HG02610 (cell line): ENCODE results near the gene ZNF776.
A peak's percentile ranks its signal among the peaks of the same experiment; 100 is the strongest.
"Not testable (repeated sequence)": the region's sequence is repeated elsewhere in the genome, so short reads cannot be mapped to it uniquely, and the experiment has no call there.

Experiments used
- ATAC-seq: cut with Tn5 transposase; IDR thresholded peaks from one replicate; pipeline ENCODE4 v1.9.1; 2021; ENCODE audit warnings: mild to moderate bottlenecking, moderate library complexity; ENCODE audit not compliant: unreplicated experiment

The ZNF776 gene

DNA sequence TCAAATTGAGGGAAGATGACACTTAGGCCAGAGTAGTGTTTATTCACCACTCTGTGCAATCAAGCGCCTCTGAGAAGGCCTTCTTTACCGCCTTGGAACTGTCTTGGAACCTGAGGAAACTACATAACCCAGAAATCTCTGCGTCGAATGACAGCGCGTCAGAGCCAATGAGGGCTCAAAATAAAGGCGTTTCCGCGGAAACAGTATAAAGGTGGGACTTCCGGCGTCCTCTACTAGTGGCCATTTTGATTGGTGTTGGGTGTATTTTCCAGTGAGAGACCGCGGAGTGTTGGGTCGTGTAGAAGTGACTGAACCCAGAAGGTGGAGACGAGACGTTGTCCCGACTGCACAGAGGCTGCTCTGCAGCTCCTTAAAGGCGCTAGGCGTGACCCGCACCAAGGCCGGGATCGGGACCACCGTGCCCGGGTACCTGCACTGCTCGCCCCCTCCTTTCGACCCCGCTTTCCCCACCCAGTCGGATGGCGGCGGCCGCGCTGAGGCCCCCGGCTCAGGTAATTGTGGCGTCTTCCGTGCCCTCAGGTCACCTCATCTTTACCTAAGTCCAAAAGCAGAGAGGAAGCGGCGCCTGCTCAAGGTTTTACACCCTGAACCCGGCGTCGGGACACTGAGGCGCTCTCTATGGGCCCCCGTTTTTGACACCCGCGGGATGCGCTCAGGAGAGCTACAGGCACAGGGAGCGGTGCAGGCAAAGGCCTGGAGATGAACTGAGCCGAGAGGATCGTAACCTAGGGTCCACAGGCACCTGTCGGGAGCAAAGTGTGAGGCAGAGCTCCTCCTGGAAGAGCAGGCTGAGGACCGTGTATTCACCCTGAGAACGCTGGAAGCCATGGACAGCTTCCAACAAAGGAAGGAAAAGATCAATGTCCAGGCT lies at the start of gene ZNF776:
ZNF776 (plus strand) TSS at position 236 of the 892 bp plus-strand sequence; CDS start at position 480, 244 bp downstream.
- peak; percentile 98 for ATAC-seq

DNA sequence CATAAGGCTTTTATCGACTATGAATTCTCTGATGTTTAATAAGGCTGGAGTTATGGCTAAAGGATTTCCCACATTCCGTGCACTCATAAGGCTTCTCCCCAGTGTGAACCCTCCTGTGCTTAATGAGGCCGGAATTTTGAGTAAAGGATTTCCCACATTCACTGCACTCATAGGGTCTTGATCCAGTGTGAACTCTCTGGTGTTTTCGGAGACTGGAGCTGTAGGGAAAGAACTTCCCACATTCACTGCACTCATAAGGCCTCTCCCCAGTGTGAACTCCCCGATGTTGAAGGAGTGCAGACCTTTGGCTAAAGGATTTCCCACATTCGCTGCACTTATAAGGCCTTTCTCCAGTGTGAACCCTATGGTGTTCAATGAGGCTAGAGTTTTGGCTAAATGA lies 45.0 kb upstream of the ZNF776 start:
- ATAC-seq: no peak

DNA sequence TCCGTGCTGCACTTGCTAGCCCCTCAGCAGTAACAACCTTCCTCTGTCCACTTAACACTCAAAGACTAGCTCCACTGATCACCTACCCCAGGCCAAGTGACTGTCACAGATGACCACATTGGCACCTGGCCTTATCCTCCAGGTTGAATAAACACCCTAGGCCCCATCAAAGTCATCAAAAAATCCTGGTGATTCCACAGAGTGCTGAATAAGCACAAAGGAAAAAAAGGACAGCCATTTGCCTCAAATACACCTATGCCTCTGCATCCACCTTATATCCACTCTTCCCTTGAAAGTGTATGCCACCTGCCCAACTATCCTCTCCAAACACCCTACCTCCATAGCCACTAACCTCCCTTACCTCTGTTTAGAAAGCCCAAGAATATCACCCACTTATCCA lies 40.3 kb upstream of the ZNF776 start:
- no peak for ATAC-seq

DNA sequence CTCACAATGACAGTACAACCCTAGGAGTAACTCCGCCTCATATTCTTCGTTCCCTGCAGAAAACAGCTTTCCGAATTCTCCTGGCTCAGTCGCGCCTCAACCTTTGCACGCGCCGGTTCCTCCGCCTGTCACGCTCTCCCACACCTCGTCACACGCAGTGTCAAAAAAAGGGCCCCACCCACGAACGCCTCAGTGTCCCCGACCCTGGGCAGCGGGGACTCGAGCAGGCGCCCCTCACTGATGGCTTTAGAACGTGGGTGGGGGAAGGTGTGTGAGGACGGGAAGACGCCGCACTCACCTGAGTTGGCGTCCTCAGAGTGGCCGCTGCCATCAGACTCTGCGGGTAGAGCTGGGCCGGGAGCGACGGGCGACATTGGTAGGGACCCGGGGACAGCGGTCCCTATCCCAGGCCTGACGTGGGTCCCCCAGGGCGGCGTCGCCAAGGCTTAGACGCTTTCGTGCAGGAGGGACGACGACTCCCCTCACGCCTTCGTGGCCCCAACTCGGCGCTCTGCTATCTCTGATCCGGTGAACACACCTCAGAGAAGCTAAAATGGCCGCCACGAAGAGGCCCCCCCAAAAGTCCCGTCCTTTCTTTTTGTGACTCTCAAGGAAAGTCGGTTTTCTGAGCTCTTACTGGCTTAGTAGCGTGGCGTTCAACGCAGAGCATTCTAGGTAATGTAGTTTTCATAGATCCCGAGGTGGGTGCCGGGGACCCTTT lies 37.8 kb upstream of the ZNF776 start, which contains the start of gene ZNF154:
ZNF154 (minus strand) TSS at position 564 of the 721 bp plus-strand sequence; CDS start at position 331, 233 bp downstream.
- no peak for ATAC-seq

DNA sequence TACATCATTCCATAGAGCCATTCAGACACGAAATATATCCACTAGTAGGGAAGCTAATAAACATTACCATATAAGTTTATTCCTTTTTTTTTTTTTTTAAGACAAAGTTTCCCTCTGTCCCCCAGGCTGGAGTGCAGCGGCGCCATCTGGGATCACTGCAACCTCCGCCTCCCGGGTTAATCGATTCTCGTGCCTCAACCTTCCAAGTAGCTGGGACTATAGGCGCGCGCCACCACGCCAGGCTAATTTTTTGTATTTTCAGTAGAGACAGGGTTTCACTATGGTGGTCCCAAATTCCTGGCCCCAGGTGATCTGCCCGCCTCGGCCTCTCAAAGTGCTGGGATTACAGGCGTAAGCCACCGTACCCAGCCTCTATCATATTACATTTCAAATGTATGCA lies 37.0 kb upstream of the ZNF776 start:
- no peak for ATAC-seq

DNA sequence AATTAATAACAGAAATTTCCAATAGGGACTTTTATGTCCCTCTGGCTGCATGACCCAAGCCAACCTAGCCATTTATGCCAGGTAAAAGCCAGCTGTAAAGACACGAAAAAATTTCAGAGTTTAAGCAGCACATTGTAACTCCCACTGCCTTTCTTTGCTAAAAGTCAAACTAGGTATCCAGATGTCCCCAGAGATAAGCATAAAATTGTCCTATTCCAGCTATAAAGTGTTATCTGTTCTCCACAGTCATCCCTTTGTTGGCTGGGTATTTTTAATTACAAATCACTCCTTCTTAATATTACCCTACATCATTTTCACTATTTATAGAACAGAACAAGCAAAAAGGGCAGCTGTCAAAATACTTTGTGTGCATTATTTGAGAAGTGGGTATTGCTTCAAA lies 34.4 kb upstream of the ZNF776 start:
- no peak for ATAC-seq

DNA sequence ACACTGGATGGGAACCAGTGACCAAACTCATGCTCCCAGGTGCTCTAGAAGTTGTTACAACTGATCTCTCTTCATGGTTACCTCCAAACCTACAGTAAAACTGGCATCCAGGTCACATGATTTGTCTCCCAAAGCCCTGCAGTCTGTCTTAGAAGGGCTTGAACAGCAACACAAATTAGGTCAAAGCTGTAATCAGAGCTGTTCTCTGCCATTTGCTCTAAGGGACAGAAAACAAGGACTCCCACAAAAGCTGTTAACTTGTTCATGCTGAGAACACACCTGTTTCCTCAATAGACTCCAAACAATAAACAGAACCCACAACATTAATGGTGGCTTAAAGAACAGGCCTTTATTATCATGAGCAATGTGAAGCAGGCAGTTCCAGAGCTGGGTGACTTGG lies 27.2 kb upstream of the ZNF776 start:
- ATAC-seq: no peak

DNA sequence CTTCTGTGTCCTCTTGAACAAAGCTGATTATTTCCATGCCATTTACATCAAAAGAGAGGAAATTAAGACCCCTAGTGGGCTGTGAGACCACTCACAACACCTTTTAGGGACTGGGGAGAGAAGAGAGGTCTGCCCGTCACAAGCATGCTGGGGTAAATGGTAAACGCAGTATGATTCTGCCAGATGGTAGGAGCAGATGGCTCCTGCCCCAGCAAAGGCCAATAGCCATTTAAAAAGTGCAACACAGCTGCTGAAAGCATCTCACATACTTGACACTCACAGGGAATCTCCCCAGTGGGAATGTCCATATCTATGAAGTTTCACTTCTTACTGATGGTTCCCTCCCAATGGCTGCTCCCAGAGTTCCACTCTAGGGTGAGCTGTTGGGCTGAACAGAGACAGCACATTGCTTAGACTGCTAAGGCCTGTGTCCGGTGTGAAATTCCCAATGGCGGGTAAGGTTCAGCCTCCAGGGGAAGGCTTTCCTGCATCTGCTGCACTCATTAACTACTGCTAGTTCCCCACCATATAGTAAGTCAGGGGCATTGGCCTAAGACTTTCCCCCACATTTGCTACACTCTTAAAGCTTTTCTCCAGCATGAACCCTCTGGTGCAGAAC lies 26.6 kb upstream of the ZNF776 start:
- no peak for ATAC-seq

DNA sequence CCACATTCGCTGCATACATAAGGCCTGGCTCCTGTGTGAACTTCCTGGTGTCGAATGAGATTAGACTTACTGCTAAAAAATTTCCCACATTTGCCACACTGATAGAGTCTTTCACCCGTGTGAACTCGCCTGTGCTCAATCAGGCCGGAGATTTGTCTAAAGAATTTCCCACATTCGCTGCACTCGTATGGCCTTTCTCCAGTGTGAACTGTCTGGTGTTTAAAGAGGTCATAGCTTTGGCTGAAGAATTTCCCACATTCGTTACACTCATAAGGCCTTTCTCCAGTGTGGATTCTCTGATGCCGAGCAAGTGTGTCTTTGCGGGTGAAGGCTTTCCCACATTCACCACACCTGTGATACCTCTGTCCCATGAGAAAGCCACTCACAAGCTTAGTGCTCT lies 25.7 kb upstream of the ZNF776 start:
- no peak for ATAC-seq

DNA sequence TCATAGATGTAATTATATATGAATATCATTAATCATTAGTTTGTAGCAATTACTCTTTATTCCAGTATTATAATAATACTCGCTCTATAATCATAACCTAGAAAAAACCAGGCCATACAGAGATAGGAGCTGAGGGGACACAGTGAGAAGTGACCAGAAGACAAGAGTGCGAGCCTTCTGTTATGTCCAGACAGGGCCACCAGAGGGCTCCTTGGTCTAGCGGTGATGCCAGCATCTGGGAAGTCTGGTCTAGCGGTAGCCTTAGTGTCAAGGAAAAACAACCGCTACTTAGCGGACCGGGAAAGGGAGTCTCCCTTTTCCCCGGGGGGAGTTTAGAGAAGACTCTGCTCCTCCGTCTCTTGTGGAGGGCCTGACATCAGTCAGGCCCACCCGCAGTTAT lies 8.3 kb upstream of the ZNF776 start:
- ATAC-seq: not testable (repeated sequence)

DNA sequence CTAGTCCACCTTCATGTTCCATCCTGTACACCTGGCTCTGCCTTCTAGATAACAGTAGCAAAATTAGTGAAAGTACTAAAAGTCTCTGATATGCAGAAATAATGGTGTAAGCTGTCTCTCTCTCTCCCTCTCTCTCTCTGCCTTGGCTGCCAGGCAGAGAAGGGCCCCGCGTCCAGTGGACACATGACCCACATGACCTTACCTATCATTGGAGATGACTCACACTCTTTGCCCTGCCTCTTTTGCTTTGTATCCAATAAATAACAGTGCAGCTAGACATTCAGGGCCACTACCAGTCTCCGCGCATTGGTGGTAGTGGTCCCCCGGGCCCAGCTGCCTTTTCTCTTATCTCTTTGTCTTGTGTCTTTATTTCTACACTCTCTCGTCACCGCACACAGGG lies 7.8 kb upstream of the ZNF776 start:
- not testable (repeated sequence) for ATAC-seq

DNA sequence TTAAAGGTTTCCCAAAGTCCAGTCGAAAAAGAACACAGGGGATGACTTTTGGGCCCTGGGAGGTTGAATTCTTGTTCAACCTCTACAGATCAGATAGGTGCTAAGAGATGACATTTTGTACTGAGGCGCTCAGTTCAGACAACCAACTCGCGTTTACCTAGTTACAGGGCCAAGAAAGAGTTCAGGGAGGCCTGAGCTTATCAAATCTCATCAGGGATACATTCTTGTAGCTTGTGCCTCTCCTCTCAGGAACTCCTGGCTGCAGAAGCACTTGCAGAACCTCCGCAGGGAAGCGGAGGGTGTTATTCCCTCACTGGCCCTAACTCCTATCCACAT lies 825 bp downstream of the ZNF776 start:
- ATAC-seq: no peak

DNA sequence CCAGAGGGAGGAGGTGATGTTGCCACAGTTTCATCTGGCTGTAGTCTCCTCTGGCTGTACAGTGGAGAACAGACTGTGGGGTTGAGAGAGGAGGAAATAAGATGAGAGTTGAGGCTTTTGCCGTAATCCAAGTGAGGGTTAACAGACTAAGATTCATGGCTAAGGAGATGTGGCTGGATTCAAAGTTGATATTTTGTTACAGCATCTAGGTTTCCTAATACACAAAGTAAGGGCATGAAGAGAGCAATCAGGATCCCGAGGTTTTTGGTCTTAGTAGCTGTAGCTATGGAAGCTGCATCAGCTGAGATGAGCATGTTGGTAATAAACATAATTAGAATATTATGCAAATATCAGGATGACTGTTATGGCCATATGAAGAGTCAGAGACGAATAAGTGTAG lies 1.4 kb downstream of the ZNF776 start:
- no peak for ATAC-seq

DNA sequence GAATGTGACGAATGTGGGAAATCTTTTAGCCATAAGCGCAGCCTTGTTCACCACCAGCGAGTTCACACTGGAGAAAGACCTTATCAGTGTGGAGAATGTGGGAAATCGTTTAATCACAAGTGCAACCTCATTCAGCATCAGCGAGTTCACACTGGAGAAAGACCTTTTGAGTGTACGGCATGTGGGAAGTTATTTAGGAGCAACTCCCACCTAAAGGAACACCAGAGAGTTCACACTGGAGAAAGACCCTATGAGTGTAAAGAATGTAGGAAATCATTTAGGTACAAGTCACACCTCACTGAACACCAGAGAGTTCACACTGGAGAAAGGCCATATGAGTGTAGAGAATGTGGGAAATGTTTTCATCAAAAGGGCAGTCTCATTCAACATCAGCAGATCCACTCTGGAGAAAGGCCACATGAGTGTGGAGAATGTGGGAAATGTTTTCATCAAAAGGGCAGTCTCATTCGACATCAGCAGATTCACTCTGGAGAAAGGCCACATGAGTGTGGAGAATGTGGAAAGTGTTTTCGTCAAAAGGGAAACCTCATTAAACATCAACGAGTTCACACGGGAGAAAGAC lies 7.6 kb downstream of the ZNF776 start:
- ATAC-seq: no peak

DNA sequence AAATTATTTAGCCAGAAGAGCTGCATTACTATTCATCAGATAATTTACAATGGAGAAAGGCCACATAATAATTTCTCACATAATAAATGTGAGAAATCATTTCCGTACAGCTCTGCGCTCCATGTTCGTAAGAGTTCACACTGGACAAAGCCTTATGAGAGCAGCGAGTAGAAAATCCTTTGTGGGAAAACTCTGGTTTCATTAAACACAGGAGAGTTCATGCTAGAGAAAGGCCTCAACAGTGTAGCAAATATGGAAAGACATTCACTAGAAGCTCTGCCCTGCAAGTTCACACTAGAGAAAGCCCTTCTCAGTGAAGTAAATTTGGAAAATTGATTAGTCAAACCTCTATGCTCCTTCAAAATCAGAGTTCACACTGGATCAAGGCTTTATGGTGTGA lies 8.4 kb downstream of the ZNF776 start:
- no peak for ATAC-seq

DNA sequence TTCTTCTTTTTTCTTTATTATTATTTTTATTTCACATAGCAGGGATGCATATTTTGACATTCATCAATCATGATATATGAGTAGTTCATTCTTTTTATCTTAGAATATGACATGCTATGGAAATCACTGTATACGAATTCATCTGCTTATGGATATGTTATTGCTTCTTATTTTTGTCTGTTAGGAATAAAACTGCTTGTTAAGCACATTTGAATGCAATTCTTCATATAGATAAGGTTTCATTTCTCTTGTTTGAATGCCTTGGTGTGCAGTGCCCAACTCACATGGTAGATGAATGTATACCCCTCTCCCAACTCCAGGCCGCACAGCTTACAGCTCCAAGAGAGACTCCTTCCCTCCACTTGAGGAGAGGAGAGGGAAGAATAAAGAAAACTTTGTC lies 11.3 kb downstream of the ZNF776 start:
- ATAC-seq: no peak

DNA sequence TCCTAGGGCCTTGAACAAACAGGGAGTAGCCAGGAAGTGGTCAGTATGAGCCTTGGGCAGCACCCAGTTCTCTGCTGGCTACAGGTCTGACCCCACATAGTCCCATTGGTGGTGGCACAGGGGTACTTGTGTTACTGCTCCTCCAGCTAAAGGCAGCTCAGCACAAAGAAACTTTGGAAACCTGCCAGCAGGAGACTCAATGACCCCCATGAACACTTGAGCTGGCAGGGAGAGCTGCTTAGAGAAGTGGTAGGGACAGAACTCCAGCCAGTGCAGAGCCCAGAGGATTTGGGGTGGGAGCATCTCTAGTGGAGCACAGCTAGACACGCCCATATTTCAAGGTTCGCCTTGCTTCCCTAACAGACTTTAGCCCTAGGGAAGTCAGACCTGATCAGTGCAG lies 12.5 kb downstream of the ZNF776 start:
- ATAC-seq: no peak

DNA sequence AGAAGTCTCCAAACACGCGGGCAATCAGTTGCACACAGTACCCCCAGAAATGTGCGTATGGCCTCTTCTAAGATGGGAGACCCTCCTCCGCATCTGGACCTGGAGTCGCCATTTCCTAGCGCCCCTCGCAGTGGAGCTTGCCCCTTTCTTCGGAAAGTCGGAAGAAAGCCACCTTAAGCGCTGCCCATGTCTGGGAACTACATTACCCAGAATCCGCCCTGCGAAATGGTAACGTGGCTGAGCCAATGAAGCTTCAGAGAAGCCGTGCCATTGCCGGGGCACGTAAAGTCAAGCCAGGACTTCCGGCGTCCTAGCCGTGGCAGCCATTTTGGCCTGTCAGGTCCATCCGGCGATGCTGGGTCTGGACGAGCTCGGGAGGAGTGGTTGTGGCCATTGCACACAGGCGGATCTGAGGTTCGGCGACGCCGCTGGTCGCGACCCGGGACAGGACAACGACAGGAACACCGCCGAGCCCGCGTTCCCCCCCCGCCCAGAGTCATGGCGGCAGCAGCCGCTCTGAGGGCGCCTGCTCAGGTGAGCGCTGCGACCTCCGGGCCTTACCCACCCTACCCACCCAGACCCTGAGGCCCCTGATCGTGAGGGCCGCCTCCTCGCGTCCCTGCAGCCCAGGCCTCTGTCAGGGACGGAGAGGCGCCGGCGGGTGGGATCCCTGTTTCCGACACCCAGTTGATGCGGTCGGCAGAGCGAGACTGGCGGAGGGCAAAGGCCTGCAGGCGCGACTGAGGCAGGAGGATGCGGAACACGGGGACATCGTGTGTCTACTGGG lies 22.9 kb downstream of the ZNF776 start, which contains the start of gene ZNF586:
ZNF586 (plus strand) TSS at position 332 of the 787 bp plus-strand sequence; CDS start at position 499, 167 bp downstream.
- peak; percentile 95 for ATAC-seq

DNA sequence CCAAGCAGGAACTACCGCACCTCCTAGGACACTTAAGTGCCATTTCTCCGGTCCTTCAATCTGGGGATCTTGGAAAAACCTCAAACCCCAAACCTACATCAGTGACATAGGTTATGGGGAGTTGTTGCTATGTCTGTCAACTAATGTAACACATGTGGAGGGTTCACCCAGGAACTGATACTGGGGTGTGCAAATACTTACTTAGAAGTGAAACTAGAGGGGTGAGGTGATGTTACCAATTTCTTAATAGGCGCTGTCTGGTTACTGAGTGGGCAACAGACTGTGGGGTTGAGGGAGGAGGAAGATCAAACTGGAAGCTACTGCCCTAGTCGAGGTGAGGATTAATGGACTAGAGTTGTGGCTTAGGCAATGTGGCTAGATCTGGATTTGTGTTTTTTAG lies 24.8 kb downstream of the ZNF776 start:
- no peak for ATAC-seq

DNA sequence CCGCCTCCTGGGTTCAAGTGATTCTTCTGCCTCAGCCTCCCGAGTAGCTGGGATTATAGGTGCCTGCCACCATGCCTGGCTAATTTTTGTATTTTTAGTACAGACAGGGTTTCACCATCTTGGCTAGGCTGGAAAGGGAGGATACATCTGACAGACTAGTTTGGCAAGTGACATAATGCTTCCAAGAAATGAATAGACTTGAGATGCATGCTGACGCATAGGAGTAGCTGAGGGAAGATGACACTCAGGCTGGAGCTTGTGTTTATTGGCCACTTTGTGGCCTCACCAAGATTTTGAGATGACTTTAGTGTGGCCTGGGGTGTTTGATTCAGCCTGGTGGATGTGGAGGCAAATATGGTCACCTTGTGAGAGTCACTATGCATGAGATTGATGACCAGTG lies 26.9 kb downstream of the ZNF776 start:
- no peak for ATAC-seq
